Tibial nerve (tissue), 3 donors: ENCODE results near the gene FBXO8.

Source experiments
- POLR2A ChIP-seq, 2 donors: fragments of 450-650 bp; IDR thresholded peaks; one replicate each; pipeline ENCODE4 v1.6.1; 2017; ENCODE audit warnings: antibody characterized with exemption in 2 of 2, mild to moderate bottlenecking in 2 of 2, moderate library complexity in 2 of 2
- TF ChIP-seq, protein P1 (sequence below), 5 experiments: fragments of 200-600 bp in 3 of 5; fragments of 450-650 bp in 2 of 5; sonication (generic) in 3 of 5; IDR thresholded peaks; one replicate each; pipeline ENCODE4 v1.5.1; 2016 to 2019; ENCODE audit warnings: antibody characterized with exemption in 5 of 5, mild to moderate bottlenecking in 3 of 5, moderate library complexity in 2 of 5

DNA sequence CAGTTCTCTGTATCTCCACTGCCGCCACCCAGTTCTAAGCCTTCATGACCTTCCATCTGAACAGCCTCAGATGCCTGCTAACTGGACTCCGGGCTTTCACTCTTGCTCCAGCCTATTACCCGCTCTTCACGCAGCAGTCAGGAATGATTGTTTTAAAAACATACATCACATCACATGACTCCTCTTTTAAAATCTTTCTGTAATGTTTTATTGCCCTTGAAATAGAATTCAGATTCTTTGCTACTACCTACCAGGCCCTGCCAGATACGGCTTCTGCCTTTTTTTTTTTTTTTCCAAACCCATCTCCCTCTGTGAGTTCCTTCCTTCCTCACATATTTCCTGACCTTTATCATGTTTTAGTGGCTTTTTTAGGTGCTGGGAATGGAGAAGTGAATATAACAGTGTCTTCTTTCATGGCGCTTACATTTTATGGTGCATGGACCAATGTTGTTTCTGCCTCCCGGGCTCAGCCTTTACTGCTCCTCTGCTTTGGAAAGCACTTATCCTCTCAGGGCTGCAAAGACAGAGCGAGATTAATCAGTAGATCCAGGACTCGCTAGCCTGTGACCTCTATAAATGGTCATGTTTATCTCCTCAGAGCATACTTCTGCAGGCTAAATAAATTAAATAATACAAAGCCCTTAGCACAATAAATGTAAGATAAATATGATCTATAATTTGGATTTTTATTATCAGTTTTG, 58.0 kb downstream of the FBXO8 start:
- TF ChIP-seq, protein P1, sequence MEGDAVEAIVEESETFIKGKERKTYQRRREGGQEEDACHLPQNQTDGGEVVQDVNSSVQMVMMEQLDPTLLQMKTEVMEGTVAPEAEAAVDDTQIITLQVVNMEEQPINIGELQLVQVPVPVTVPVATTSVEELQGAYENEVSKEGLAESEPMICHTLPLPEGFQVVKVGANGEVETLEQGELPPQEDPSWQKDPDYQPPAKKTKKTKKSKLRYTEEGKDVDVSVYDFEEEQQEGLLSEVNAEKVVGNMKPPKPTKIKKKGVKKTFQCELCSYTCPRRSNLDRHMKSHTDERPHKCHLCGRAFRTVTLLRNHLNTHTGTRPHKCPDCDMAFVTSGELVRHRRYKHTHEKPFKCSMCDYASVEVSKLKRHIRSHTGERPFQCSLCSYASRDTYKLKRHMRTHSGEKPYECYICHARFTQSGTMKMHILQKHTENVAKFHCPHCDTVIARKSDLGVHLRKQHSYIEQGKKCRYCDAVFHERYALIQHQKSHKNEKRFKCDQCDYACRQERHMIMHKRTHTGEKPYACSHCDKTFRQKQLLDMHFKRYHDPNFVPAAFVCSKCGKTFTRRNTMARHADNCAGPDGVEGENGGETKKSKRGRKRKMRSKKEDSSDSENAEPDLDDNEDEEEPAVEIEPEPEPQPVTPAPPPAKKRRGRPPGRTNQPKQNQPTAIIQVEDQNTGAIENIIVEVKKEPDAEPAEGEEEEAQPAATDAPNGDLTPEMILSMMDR (IDR thresholded peaks at IDR 0.05) = no peak
- no peak for TF ChIP-seq POLR2A (IDR thresholded peaks at IDR 0.05)
